ENCODE data around the gene PROKR2. TPM values are rescaled to one million over a fixed set of nuclear protein-coding genes. Genes with fewer than 3 reads are reported as not detected.

Gene PROKR2
- under 1 TPM in 2 of 10 donors, not detected in 8; 0.26 to 0.31 TPM for polyA plus RNA-seq (ENCODE audit: insufficient read length in 10 of 10)
- long read RNA-seq, donor 1 = 0 reads
- long read RNA-seq, donor 2 = 0 reads
- long read RNA-seq, donor 3 = 0 reads
- long read RNA-seq, donor 4 = 0 reads
- long read RNA-seq, donor 5 = 0 reads
- long read RNA-seq, donor 6 = 0 reads
- long read RNA-seq, donor 7 = 0 reads
- long read RNA-seq, donor 8 = 0 reads
- long read RNA-seq, donor 9 = 0 reads

- DNase-seq = peak in 1 of 3 donors; percentile 8
These were observed at the start of gene PROKR2 for GRCh38 chr20:5316188-5317158. Gene PROKR2 (minus strand): TSS chr20:5316954. CDS start chr20:5314369, 2,585 bp downstream.

GRCh38 chr20:5364997-5365597 is 48.3 kb upstream of the PROKR2 start:
- DNase-seq = no peak

GRCh38 chr20:5364136-5364821 is 47.5 kb upstream of the PROKR2 start:
- DNase-seq = no peak

- no peak for DNase-seq
These were observed 46.0 kb upstream of the PROKR2 start for GRCh38 chr20:5362771-5363170.

- DNase-seq = no peak
These were observed 44.4 kb upstream of the PROKR2 start for GRCh38 chr20:5361176-5361575.

GRCh38 chr20:5357946-5358345 is 41.2 kb upstream of the PROKR2 start:
- no peak for DNase-seq

GRCh38 chr20:5356941-5357340 is 40.2 kb upstream of the PROKR2 start:
- DNase-seq = no peak

- no peak for DNase-seq
These were observed 38.1 kb upstream of the PROKR2 start for GRCh38 chr20:5354901-5355300.

- peak in 1 of 3 donors; percentile 20 for DNase-seq
These were observed 37.1 kb upstream of the PROKR2 start for GRCh38 chr20:5353624-5354496.

- no peak for DNase-seq
These were observed 32.7 kb upstream of the PROKR2 start for GRCh38 chr20:5349448-5349847.

GRCh38 chr20:5342021-5342420 is 25.3 kb upstream of the PROKR2 start:
- DNase-seq = no peak

- DNase-seq = no peak
These were observed 14.6 kb upstream of the PROKR2 start for GRCh38 chr20:5331340-5331739.

GRCh38 chr20:5328268-5328667 is 11.5 kb upstream of the PROKR2 start:
- peak in 2 of 3 donors; percentile 6 to 57 for DNase-seq

GRCh38 chr20:5327356-5327755 is 10.6 kb upstream of the PROKR2 start:
- DNase-seq = peak in 1 of 3 donors; percentile 50

GRCh38 chr20:5315807-5316187 is 957 bp downstream of the PROKR2 start:
- no peak for DNase-seq

GRCh38 chr20:5313916-5314315 is 2.8 kb downstream of the PROKR2 start:
- DNase-seq = no peak

GRCh38 chr20:5312518-5312917 is 4.2 kb downstream of the PROKR2 start:
- no peak for DNase-seq

GRCh38 chr20:5309971-5310370 is 6.8 kb downstream of the PROKR2 start:
- DNase-seq = no peak

- DNase-seq = no peak
These were observed 17.9 kb downstream of the PROKR2 start for GRCh38 chr20:5298811-5299210.

- DNase-seq = no peak
These were observed 19.3 kb downstream of the PROKR2 start for GRCh38 chr20:5297280-5298004.

Data from muscle of back (tissue), 13 donors.